Body of pancreas (tissue), 4 donors: ENCODE results near the gene CFAP77.
A peak's percentile ranks its signal among the peaks of the same experiment; 100 is the strongest.

Experiments used
- CTCF ChIP-seq, 7 experiments: fragments of 450-650 bp in 4 of 7; fragments of 200-600 bp in 3 of 7; sonication (generic) in 3 of 7; IDR thresholded peaks; one replicate each; pipeline ENCODE4 v1.5.1; 2016 to 2019; ENCODE audit warnings: antibody characterized with exemption in 7 of 7
- POLR2A ChIP-seq, 3 donors: fragments of 450-650 bp; IDR thresholded peaks; one replicate each; pipeline ENCODE4 v1.6.1; 2016; ENCODE audit warnings: antibody characterized with exemption in 3 of 3, mild to moderate bottlenecking in 2 of 3

DNA sequence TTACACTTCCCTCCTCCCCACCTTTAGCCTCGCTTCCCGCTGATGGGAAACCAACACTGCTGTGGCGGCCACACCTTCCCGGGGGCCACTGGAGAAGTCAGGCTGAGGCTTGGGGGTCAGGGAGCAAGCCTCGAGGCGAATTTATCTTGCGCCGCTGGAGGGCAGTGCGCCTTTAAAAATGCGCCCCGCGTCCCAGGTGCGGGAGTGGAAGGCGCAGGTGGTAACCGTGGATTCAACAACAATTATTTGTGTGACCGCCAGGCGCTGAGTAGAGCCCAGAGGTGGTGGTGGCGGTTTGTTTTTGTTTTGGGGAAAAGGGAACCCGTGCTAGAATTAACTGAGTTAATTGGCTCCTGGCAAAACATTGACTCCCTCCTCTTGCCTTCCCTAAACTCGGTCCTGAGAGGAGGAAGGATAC is 1.1 kb downstream of the CFAP77 start:
- TF ChIP-seq CTCF (IDR thresholded peaks at IDR 0.05) (peak in 6 of 7 experiments; percentile 43 to 74 (median 69)), POLR2A (IDR thresholded peaks at IDR 0.05) (no peak)
